ENCODE results near the gene IPCEF1.
"Not testable (repeated sequence)": the region's sequence is repeated elsewhere in the genome, so short reads cannot be mapped to it uniquely, and the experiment has no call there.

GRCh38 chr6:154172393-154172792 lies 184.2 kb downstream of the IPCEF1 start:
- TF ChIP-seq CTCF (IDR thresholded peaks at IDR 0.05); POLR2A (IDR thresholded peaks at IDR 0.05; ENCODE audit: low read length); ELK1 (IDR thresholded peaks at IDR 0.05; ENCODE audit: low read depth, low read length); USF2 (IDR thresholded peaks at IDR 0.05); REST (IDR thresholded peaks at IDR 0.05); KDM1A (IDR thresholded peaks at IDR 0.05; ENCODE audit: low read depth); JUN (IDR thresholded peaks at IDR 0.05); MAFK (IDR thresholded peaks at IDR 0.05; ENCODE audit: partially characterized antibody): not testable (repeated sequence)
